GM12878 (cell line): Measurements from ENCODE around the gene AGAP2. TPM values are rescaled to one million over a fixed set of nuclear protein-coding genes. Genes with fewer than 3 reads are reported as not detected.

Source experiments
- ATAC-seq: fragments of 200-7000 bp; cut with Tn5 transposase; 3 replicates; pipeline ENCODE4 v1.9.1; 2020; ENCODE audit warnings: mild to moderate bottlenecking, moderate library complexity
- BruUV-seq: library from RNA; stranded (reverse); fragments of 400-500 nt; replicated peaks from 2 replicates; lab custom pipeline; 2021; lab: Mats Ljungman, UMichigan
- CTCF ChIA-PET: fragments of 300-600 bp; sonication (Branson Sonifier 250); formaldehyde crosslinking; extraction: SDS; loops from one replicate; lab custom pipeline; 2021; ENCODE audit warnings: inconsistent platforms; lab: Yijun Ruan, JAX
- POLR2A ChIA-PET: fragments of 350-600 bp; formaldehyde crosslinking; extraction: SDS; loops from one replicate; lab custom pipeline; 2021; ENCODE audit warnings: inconsistent platforms; lab: Charles Lee
- RAD21 ChIA-PET: fragments of 300-600 bp; sonication (Branson Sonifier 250); formaldehyde crosslinking; loops from one replicate; lab custom pipeline; 2023; ENCODE audit warnings: antibody characterized with exemption; ENCODE audit not compliant: unreplicated experiment; lab: Charles Lee
- SMC1A ChIA-PET: fragments of 300-600 bp; sonication (Branson Sonifier 250); formaldehyde crosslinking; loops from one replicate; lab custom pipeline; 2023; ENCODE audit not compliant: unreplicated experiment, uncharacterized antibody; lab: Charles Lee
- DNase-seq: peaks from one replicate; pipeline ENCODE4 v3.0.0-alpha.2; 2011; ENCODE audit warnings: low read depth, low spot score
- FAIRE-seq: peaks from 3 replicates; lab custom pipeline; 2011; peaks lifted over from hg19 to GRCh38; lab: Jason Lieb, UNC
- H2AFZ ChIP-seq: 2 replicates; pipeline ENCODE4 v1.6.0; 2011; ENCODE audit warnings: low read depth, low read length, control low read depth; ENCODE audit not compliant: control insufficient read depth
- H3K27ac ChIP-seq: 2 replicates; pipeline ENCODE4 v1.5.1; 2011; ENCODE audit warnings: control low read depth; ENCODE audit not compliant: control insufficient read depth, insufficient read depth
- H3K27me3 ChIP-seq, 2 experiments: replicated peaks in 1 of 2; 2 replicates each; pipeline versions ENCODE4 v1.6.0 to v1.6.1; 2011; ENCODE audit warnings: low read length in 1 of 2; ENCODE audit not compliant: control insufficient read depth in 2 of 2, insufficient read depth in 2 of 2
- H3K36me3 ChIP-seq, 2 experiments: 2 replicates each; pipeline ENCODE4 v1.5.1; 2011; ENCODE audit warnings: low read length in 1 of 2; ENCODE audit not compliant: control insufficient read depth in 2 of 2, insufficient read depth in 2 of 2
- H3K4me1 ChIP-seq: 2 replicates; pipeline ENCODE4 v1.6.1; 2011; ENCODE audit warnings: mild to moderate bottlenecking, low read length, moderate library complexity, mixed read lengths; ENCODE audit not compliant: control insufficient read depth, insufficient read depth
- H3K4me2 ChIP-seq: 2 replicates; pipeline ENCODE4 v1.6.0; 2011; ENCODE audit warnings: control low read depth; ENCODE audit not compliant: control insufficient read depth, insufficient read depth
- H3K4me3 ChIP-seq: fragments of 200-600 bp; sonication (generic); 2 replicates; pipeline ENCODE4 v1.5.1; 2016
- H3K79me2 ChIP-seq: 2 replicates; pipeline ENCODE4 v1.6.0; 2011; ENCODE audit warnings: low read length; ENCODE audit not compliant: control insufficient read depth, insufficient read depth
- H3K9ac ChIP-seq: 2 replicates; pipeline ENCODE4 v1.8.0; 2011; ENCODE audit warnings: low read length, control low read depth, mixed read lengths; ENCODE audit not compliant: control insufficient read depth, insufficient read depth
- H3K9me3 ChIP-seq: replicated peaks from 3 replicates; pipeline ENCODE4 v1.5.1; 2011; ENCODE audit warnings: mild to moderate bottlenecking, low read length; ENCODE audit not compliant: control insufficient read depth, insufficient read depth
- H4K20me1 ChIP-seq: 2 replicates; pipeline ENCODE4 v1.6.0; 2011; ENCODE audit not compliant: control insufficient read depth, insufficient read depth
- ATF7 ChIP-seq: fragments of 450-650 bp; IDR thresholded peaks from 2 replicates; pipeline ENCODE4 v1.6.1; 2016; ENCODE audit warnings: low read depth, mild to moderate bottlenecking
- CBFB ChIP-seq: IDR thresholded peaks from 2 replicates; pipeline ENCODE4 v1.6.1; 2016; ENCODE audit warnings: antibody characterized with exemption, low read depth
- CTCF ChIP-seq, 3 experiments: IDR thresholded peaks in 2 of 3; conservative IDR thresholded peaks in 1 of 3; 2 replicates each; pipeline ENCODE4 v1.5.1; 2011; ENCODE audit warnings: low read depth in 3 of 3, low read length in 3 of 3, mild to moderate bottlenecking in 3 of 3, control low read depth in 2 of 3, moderate library complexity in 2 of 3, inconsistent platforms in 1 of 3, mixed read lengths in 1 of 3; ENCODE audit not compliant: control insufficient read depth in 2 of 3, insufficient read depth in 1 of 3; ENCODE audit errors: extremely low read depth in 1 of 3
- HCFC1 ChIP-seq: fragments of 150-350 bp; IDR thresholded peaks from 2 replicates; pipeline ENCODE4 v1.6.1; 2014; ENCODE audit warnings: low read length
- JUND ChIP-seq: IDR thresholded peaks from 2 replicates; pipeline ENCODE4 v1.6.1; 2012; ENCODE audit warnings: low read depth, mild to moderate bottlenecking, low read length, improper control_type of control experiment, moderate library complexity
- POLR2AphosphoS2 ChIP-seq: IDR thresholded peaks from 2 replicates; pipeline ENCODE4 v1.6.1; 2011; ENCODE audit warnings: low read depth, mild to moderate bottlenecking, low read length, improper control_type of control experiment, moderate library complexity
- SIX5 ChIP-seq: IDR thresholded peaks from 2 replicates; pipeline ENCODE4 v1.6.1; 2011; ENCODE audit warnings: mild to moderate bottlenecking, low read depth, low read length, moderate library complexity; ENCODE audit not compliant: severe bottlenecking
- SMAD1 ChIP-seq: fragments of 450-650 bp; IDR thresholded peaks from 2 replicates; pipeline ENCODE4 v1.6.1; 2018; ENCODE audit warnings: mild to moderate bottlenecking, low read depth; ENCODE audit not compliant: partially characterized antibody
- SREBF2 ChIP-seq: IDR thresholded peaks from 2 replicates; pipeline ENCODE4 v1.6.1; 2012; ENCODE audit warnings: mild to moderate bottlenecking, low read length
- TCF12 ChIP-seq: IDR thresholded peaks from 2 replicates; pipeline ENCODE4 v1.6.1; 2011; ENCODE audit warnings: low read depth, mild to moderate bottlenecking, low read length
- ZNF592 ChIP-seq: fragments of 450-650 bp; IDR thresholded peaks from 2 replicates; pipeline ENCODE4 v1.6.1; 2017; ENCODE audit warnings: mild to moderate bottlenecking, moderate library complexity
- WGBS: methylation state at CpG from one replicate; pipeline ENCODE4 v1.1.6; 2016; ENCODE audit warnings: low lambda C conversion rate; ENCODE audit not compliant: insufficient replicate concordance, insufficient coverage; ENCODE audit errors: missing lambda C conversion rate; 5-methylcytosine and 5-hydroxymethylcytosine counted together
- in situ Hi-C: fragments of 300-500 bp; cut with MboI; formaldehyde crosslinking; loops from 9 replicates; pipeline ENCODE4 v1.14.3; 2018; ENCODE audit warnings: mixed read lengths
- intact Hi-C: fragments of 100-400 bp; cut with micrococcal nuclease; formaldehyde crosslinking; loops from one replicate; pipeline ENCODE4 v1.14.2; 2022; ENCODE audit not compliant: unreplicated experiment
- polyA plus RNA-seq, 11 experiments: library from polyadenylated mRNA; depleted of rRNA in 4 of 11; unstranded in 6 of 11; stranded (reverse) in 5 of 11; fragments of >200 nt; fragmentation: Nextera tagmentation in 4 of 11; fragmentation: Illumina TruSeq in 1 of 11; extraction: Ambion mirVana in 4 of 11; extraction: Trizol in 1 of 11; gene quantifications; 1 replicate in 1 of 11; 2 replicates in 10 of 11; pipeline versions ENCODE4 v1.2.1 to v1.2.3, GENCODE V29; 2011 to 2016; ENCODE audit warnings: inconsistent platforms in 2 of 11, missing spikeins in 2 of 11, low read depth in 1 of 11
- total RNA-seq, 4 experiments: library from RNA; depleted of rRNA in 3 of 4; stranded (reverse); fragments of >200 nt in 3 of 4; fragmentation: Illumina TruSeq in 1 of 4; extraction: Trizol in 1 of 4; gene quantifications; 2 replicates each; pipeline versions ENCODE4 v1.2.1 to v1.2.3, GENCODE V29; 2013 to 2021

The AGAP2 gene
- total and polyA plus RNA-seq, 10 of the 15 experiments (the other 5 are each of a cell fraction or from before 2014, with no cell fraction given), result 0.29 to 19.8 (median 11.0) TPM

- H3K9me3 ChIP-seq, result no peaks in the 10 kb centered on the region
- no peak for ATAC-seq
- BruUV-seq, result no TSS peak
- no peak overlapping the region for H3K9ac ChIP-seq
- RAD21 ChIA-PET, result no interaction called here
- H4K20me1 ChIP-seq, result no peaks in the 10 kb centered on the region
- TF ChIP-seq JUND (no peak), ATF7 (no peak), POLR2AphosphoS2 (no peak), TCF12 (no peak), CBFB (no peak), SMAD1 (no peak), HCFC1 (no peak), CTCF (IDR thresholded peaks at IDR 0.05 in 2 of 3, conservative IDR thresholded peaks at IDR 0.05 in 1 of 3; ENCODE audit: control insufficient read depth in 2 of 3, extremely low read depth in 1 of 3, insufficient read depth in 1 of 3, low read depth in 3 of 3, low read length in 3 of 3) (no peak), ZNF592 (no peak), SIX5 (no peak), SREBF2 (no peak)
- POLR2A ChIA-PET, result no interaction called here
- no peaks in the 10 kb centered on the region for H3K79me2 ChIP-seq
- in situ Hi-C loops, result no loop called here
- intact Hi-C loops, result no loop called here
- no peak overlapping the region for H2AFZ ChIP-seq
- H3K4me3 ChIP-seq, result no peak overlapping the region
- H3K27ac ChIP-seq, result no peak overlapping the region
- no peaks in the 10 kb centered on the region for H3K4me1 ChIP-seq
- no peak for DNase-seq
- H3K27me3 ChIP-seq, result no peaks in the 10 kb centered on the region
- no peak for FAIRE-seq
- WGBS, result 94% methylated on average over 3 of the region's 3 CpGs
- H3K36me3 ChIP-seq, result peaks cover 9% of the 10 kb centered on the region in 2 experiments; a peak in 3 of 4 replicates
- SMC1A ChIA-PET, result no interaction called here
- CTCF ChIA-PET, result interaction anchor here (0.7 kb wide), 1 partner anchor 19 kb away, joined by 3 read pairs; no protein-coding TSS in a partner anchor
- no peak overlapping the region for H3K4me2 ChIP-seq
Measured at GRCh38 chr12:57712701-57713100, 25.8 kb downstream of the AGAP2 start.
